GM23248 (cell line): ENCODE results near the gene NDUFA1.

Experiments
- EZH2 ChIP-seq: fragments of 200-600 bp; sonication (generic); IDR thresholded peaks from 2 replicates; pipeline ENCODE4 v1.6.1; 2018; ENCODE audit warnings: antibody characterized with exemption, mild to moderate bottlenecking; ENCODE audit not compliant: insufficient read depth, poor library complexity, severe bottlenecking
- EZH2phosphoT487 ChIP-seq: fragments of 200-600 bp; sonication (generic); IDR thresholded peaks from 2 replicates; pipeline ENCODE4 v1.6.1; 2018; ENCODE audit warnings: antibody characterized with exemption, moderate library complexity, mild to moderate bottlenecking, low read depth; ENCODE audit not compliant: insufficient read depth

DNA sequence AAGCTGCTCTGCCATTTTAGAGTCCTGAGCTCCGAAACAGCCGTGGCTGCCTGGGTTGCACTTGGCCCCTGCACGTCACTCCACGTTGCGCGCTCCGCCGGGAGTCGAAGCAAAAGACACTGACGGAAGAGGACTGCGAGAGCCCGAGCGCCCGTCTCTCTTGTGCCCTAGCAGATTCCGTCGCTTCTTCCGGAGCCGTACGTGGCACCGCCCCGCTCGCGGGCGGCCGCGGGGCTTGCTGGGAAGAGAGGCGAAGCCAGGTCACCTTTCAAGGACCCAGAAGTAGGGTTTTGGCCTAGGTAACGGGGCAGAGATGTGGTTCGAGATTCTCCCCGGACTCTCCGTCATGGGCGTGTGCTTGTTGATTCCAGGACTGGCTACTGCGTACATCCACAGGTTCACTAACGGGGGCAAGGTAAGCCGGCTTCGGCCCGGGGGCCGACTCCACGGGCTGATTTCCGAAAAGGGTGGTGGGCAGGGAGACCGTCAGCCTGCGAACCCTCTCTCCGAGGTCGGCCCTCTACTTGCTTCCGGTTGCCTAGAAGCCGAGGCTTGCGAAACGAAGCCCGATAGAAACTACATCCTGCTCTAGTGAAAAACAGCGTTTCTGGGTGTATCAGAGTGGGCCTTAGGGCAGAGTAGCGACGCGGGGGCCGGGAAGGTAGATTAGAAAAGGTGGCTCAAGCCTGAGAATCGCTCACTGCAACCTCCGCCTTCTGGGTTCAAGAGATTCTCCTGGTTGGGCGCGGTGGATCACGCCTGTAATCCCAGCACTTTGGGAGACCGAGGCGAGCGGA, at the start of gene NDUFA1, which contains the start of gene RNF113A:
- TF ChIP-seq EZH2phosphoT487 (no peak), EZH2 (no peak)
